GM23338 (cell line): ENCODE measurements around the gene IGF2R. TPM values are rescaled to one million over a fixed set of nuclear protein-coding genes. Genes with fewer than 3 reads are reported as not detected.

Source experiments
- ATAC-seq: fragments of 200-7000 bp; cut with Tn5 transposase; 3 replicates; pipeline ENCODE4 v1.9.1; 2020
- DNase-seq: peaks from one replicate; pipeline ENCODE4 v3.0.0-alpha.2; 2015; ENCODE audit warnings: low spot score
- H2AFZ ChIP-seq: fragments of 200-600 bp; sonication (generic); 2 replicates; pipeline ENCODE4 v1.8.0; 2016; ENCODE audit warnings: antibody characterized with exemption, mild to moderate bottlenecking, moderate library complexity
- H3F3A ChIP-seq: fragments of 200-600 bp; sonication (generic); replicated peaks from 2 replicates; pipeline ENCODE4 v1.8.0; 2017; ENCODE audit warnings: antibody characterized with exemption, mixed run types, low read depth
- H3K27ac ChIP-seq: fragments of 200-600 bp; sonication (generic); 2 replicates; pipeline ENCODE4 v1.6.1; 2016; ENCODE audit warnings: low read depth
- H3K27me3 ChIP-seq: fragments of 200-600 bp; sonication (generic); 2 replicates; pipeline ENCODE4 v1.8.0; 2016; ENCODE audit warnings: mild to moderate bottlenecking, mixed run types, moderate library complexity; ENCODE audit not compliant: insufficient read depth
- H3K36me3 ChIP-seq: fragments of 200-600 bp; sonication (generic); 2 replicates; pipeline ENCODE4 v1.8.0; 2016; ENCODE audit warnings: mild to moderate bottlenecking; ENCODE audit not compliant: insufficient read depth
- H3K4me1 ChIP-seq: fragments of 200-600 bp; sonication (generic); 2 replicates; pipeline ENCODE4 v1.8.0; 2016; ENCODE audit warnings: mild to moderate bottlenecking, moderate library complexity; ENCODE audit not compliant: insufficient read depth
- H3K4me2 ChIP-seq: fragments of 200-600 bp; sonication (generic); 2 replicates; pipeline ENCODE4 v1.7.1; 2017; ENCODE audit warnings: mixed run types
- H3K4me3 ChIP-seq: fragments of 200-600 bp; sonication (generic); 2 replicates; pipeline ENCODE4 v1.6.1; 2016; ENCODE audit warnings: mixed run types
- H3K79me2 ChIP-seq: fragments of 200-600 bp; sonication (generic); replicated peaks from 2 replicates; pipeline ENCODE4 v1.8.0; 2017; ENCODE audit warnings: mild to moderate bottlenecking; ENCODE audit not compliant: insufficient read depth
- H3K9me2 ChIP-seq: fragments of 200-600 bp; sonication (generic); 2 replicates; pipeline ENCODE4 v1.8.0; 2017; ENCODE audit not compliant: insufficient read depth
- H4K20me1 ChIP-seq: fragments of 200-600 bp; sonication (generic); replicated peaks from 2 replicates; pipeline ENCODE4 v1.8.0; 2017; ENCODE audit warnings: mild to moderate bottlenecking; ENCODE audit not compliant: insufficient read depth
- H3K27ac Mint-ChIP-seq: 2 replicates; pipeline ENCODE4 v1.8.0; 2020; ENCODE audit warnings: inconsistent platforms, mild to moderate bottlenecking, moderate library complexity, mixed read lengths
- H3K27me3 Mint-ChIP-seq: 3 replicates; pipeline ENCODE4 v1.8.0; 2022; ENCODE audit warnings: low read depth, mild to moderate bottlenecking, moderate library complexity, mixed read lengths, inconsistent platforms; ENCODE audit not compliant: insufficient read depth, poor library complexity
- H3K36me3 Mint-ChIP-seq: 3 replicates; pipeline ENCODE4 v1.8.0; 2021; ENCODE audit warnings: low read depth, mild to moderate bottlenecking, inconsistent platforms, moderate library complexity, mixed read lengths
- H3K4me1 Mint-ChIP-seq: 3 replicates; pipeline ENCODE4 v1.8.0; 2020; ENCODE audit warnings: mild to moderate bottlenecking, inconsistent platforms, mixed read lengths
- H3K4me3 Mint-ChIP-seq: 3 replicates; pipeline ENCODE4 v1.8.0; 2021; ENCODE audit warnings: moderate library complexity, mild to moderate bottlenecking, inconsistent platforms, mixed read lengths
- H3K9me3 Mint-ChIP-seq: 3 replicates; pipeline ENCODE4 v1.8.0; 2020; ENCODE audit warnings: moderate library complexity, mild to moderate bottlenecking, inconsistent platforms, mixed read lengths
- CREB1 ChIP-seq: fragments of 250-450 bp; sonication (Bioruptor Pico); IDR thresholded peaks from 2 replicates; pipeline ENCODE4 v1.5.0; 2020; ENCODE audit warnings: low read depth, mild to moderate bottlenecking, moderate library complexity
- EZH2 ChIP-seq: fragments of 200-600 bp; sonication (generic); IDR thresholded peaks from one replicate; pipeline ENCODE4 v1.8.0; 2017; ENCODE audit warnings: antibody characterized with exemption, mild to moderate bottlenecking, low read depth; ENCODE audit not compliant: unreplicated experiment
- EZH2phosphoT487 ChIP-seq: fragments of 200-600 bp; sonication (generic); IDR thresholded peaks from one replicate; pipeline ENCODE4 v1.8.1; 2018; ENCODE audit warnings: antibody characterized with exemption; ENCODE audit not compliant: unreplicated experiment
- JUNB ChIP-seq: IDR thresholded peaks from one replicate; pipeline ENCODE4 v1.6.1; 2016; ENCODE audit warnings: antibody characterized with exemption; ENCODE audit not compliant: unreplicated experiment
- NANOG ChIP-seq: IDR thresholded peaks from 2 replicates; pipeline ENCODE4 v1.6.1; 2016; ENCODE audit warnings: antibody characterized with exemption, borderline replicate concordance
- POLR2AphosphoS5 ChIP-seq: IDR thresholded peaks from 2 replicates; pipeline ENCODE4 v1.6.1; 2016; ENCODE audit warnings: antibody characterized with exemption, low read depth
- STAT1 ChIP-seq: IDR thresholded peaks from one replicate; pipeline ENCODE4 v1.6.1; 2016; ENCODE audit warnings: antibody characterized with exemption; ENCODE audit not compliant: unreplicated experiment
- ZNF114 ChIP-seq: fragments of 250-450 bp; sonication (Bioruptor Pico); IDR thresholded peaks from 2 replicates; pipeline ENCODE4 v1.5.0; 2020; ENCODE audit warnings: mild to moderate bottlenecking, moderate library complexity
- ZNF331 ChIP-seq: fragments of 250-450 bp; sonication (Bioruptor Pico); IDR thresholded peaks from 2 replicates; pipeline ENCODE4 v1.5.0; 2020; ENCODE audit warnings: low read depth, mild to moderate bottlenecking, moderate library complexity
- polyA plus RNA-seq: library from polyadenylated mRNA; unstranded; fragments of >200 nt; fragmentation: Nextera tagmentation; extraction: Ambion mirVana; gene quantifications from 2 replicates; pipeline ENCODE4 v1.2.1, GENCODE V29; 2016
- total RNA-seq: library from RNA; depleted of rRNA; stranded (reverse); fragments of >200 nt; shearing (Covaris generic); gene quantifications from 2 replicates; pipeline ENCODE4 v1.2.3, GENCODE V29; 2014
- TF ChIP-seq, protein P1 (sequence below), 2 experiments: fragments of 200-600 bp in 1 of 2; sonication (generic) in 1 of 2; conservative IDR thresholded peaks; 2 replicates each; pipeline versions ENCODE4 v1.5.1 to v1.6.1; 2016 to 2017; ENCODE audit warnings: antibody characterized with exemption in 2 of 2, low read depth in 2 of 2, mild to moderate bottlenecking in 2 of 2, moderate library complexity in 1 of 2
- TF ChIP-seq, protein P2 (sequence below): IDR thresholded peaks from 2 replicates; pipeline ENCODE4 v1.6.1; 2016; ENCODE audit warnings: antibody characterized with exemption
- TF ChIP-seq, protein P3 (sequence below): fragments of 250-450 bp; sonication (Bioruptor Pico); IDR thresholded peaks from 2 replicates; pipeline ENCODE4 v1.5.0; 2020; ENCODE audit warnings: mild to moderate bottlenecking, moderate library complexity
- TF ChIP-seq, protein P4 (sequence below): IDR thresholded peaks from one replicate; pipeline ENCODE4 v1.6.1; 2018; ENCODE audit warnings: antibody characterized with exemption; ENCODE audit not compliant: unreplicated experiment

IGF2R gene
- total and polyA plus RNA-seq, 2 experiments from 2014 or later, result 12.5 to 76.4 TPM

DNA sequence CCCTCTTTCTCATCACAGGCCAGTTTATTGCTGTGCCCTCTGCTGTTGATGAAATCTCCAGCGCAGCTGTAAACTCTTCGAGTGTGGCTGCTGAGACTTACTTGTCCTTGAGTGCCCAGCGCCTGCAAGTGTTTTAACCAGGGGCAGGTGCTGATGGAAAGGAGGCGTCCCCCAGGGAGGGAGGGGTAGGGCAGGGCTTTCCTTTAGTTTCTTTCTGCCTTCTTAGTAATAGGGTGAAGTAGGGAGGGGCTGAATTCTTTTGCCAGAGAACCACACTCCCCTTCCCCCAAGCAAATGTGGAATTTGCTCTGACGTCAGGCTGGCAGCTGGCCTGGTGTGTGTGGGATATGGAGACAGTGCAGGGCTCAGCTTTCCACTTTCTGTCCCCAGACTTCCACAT is 61.2 kb downstream of the IGF2R start:
- Histone ChIP-seq H3F3A (no peaks in the 10 kb centered on the region), H3K4me3 (no peak overlapping the region), H3K27ac (peak overlapping the region; percentile 55; the same call in 1 of the 2 replicates), H3K9me2 (no peaks in the 10 kb centered on the region), H3K36me3 (peaks cover 21% of the 10 kb centered on the region), H3K79me2 (no peaks in the 10 kb centered on the region), H3K27me3 (no peaks in the 10 kb centered on the region), H3K4me1 (no peaks in the 10 kb centered on the region), H3K4me2 (no peak overlapping the region), H4K20me1 (peaks cover 25% of the 10 kb centered on the region), H2AFZ (no peak overlapping the region)
- H3K36me3 Mint-ChIP-seq, result peaks cover 82% of the 10 kb centered on the region
- peak overlapping the region; percentile 77 for H3K27ac Mint-ChIP-seq
- no peak for TF ChIP-seq POLR2AphosphoS5
- no peak for TF ChIP-seq NANOG
- TF ChIP-seq, protein P1, sequence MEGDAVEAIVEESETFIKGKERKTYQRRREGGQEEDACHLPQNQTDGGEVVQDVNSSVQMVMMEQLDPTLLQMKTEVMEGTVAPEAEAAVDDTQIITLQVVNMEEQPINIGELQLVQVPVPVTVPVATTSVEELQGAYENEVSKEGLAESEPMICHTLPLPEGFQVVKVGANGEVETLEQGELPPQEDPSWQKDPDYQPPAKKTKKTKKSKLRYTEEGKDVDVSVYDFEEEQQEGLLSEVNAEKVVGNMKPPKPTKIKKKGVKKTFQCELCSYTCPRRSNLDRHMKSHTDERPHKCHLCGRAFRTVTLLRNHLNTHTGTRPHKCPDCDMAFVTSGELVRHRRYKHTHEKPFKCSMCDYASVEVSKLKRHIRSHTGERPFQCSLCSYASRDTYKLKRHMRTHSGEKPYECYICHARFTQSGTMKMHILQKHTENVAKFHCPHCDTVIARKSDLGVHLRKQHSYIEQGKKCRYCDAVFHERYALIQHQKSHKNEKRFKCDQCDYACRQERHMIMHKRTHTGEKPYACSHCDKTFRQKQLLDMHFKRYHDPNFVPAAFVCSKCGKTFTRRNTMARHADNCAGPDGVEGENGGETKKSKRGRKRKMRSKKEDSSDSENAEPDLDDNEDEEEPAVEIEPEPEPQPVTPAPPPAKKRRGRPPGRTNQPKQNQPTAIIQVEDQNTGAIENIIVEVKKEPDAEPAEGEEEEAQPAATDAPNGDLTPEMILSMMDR (conservative IDR thresholded peaks at IDR 0.05; ENCODE audit: low read depth in 2 of 2), result no peak
- TF ChIP-seq, protein P2, sequence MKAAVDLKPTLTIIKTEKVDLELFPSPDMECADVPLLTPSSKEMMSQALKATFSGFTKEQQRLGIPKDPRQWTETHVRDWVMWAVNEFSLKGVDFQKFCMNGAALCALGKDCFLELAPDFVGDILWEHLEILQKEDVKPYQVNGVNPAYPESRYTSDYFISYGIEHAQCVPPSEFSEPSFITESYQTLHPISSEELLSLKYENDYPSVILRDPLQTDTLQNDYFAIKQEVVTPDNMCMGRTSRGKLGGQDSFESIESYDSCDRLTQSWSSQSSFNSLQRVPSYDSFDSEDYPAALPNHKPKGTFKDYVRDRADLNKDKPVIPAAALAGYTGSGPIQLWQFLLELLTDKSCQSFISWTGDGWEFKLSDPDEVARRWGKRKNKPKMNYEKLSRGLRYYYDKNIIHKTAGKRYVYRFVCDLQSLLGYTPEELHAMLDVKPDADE, result no peak
- no peak for TF ChIP-seq STAT1
- TF ChIP-seq, protein P3, sequence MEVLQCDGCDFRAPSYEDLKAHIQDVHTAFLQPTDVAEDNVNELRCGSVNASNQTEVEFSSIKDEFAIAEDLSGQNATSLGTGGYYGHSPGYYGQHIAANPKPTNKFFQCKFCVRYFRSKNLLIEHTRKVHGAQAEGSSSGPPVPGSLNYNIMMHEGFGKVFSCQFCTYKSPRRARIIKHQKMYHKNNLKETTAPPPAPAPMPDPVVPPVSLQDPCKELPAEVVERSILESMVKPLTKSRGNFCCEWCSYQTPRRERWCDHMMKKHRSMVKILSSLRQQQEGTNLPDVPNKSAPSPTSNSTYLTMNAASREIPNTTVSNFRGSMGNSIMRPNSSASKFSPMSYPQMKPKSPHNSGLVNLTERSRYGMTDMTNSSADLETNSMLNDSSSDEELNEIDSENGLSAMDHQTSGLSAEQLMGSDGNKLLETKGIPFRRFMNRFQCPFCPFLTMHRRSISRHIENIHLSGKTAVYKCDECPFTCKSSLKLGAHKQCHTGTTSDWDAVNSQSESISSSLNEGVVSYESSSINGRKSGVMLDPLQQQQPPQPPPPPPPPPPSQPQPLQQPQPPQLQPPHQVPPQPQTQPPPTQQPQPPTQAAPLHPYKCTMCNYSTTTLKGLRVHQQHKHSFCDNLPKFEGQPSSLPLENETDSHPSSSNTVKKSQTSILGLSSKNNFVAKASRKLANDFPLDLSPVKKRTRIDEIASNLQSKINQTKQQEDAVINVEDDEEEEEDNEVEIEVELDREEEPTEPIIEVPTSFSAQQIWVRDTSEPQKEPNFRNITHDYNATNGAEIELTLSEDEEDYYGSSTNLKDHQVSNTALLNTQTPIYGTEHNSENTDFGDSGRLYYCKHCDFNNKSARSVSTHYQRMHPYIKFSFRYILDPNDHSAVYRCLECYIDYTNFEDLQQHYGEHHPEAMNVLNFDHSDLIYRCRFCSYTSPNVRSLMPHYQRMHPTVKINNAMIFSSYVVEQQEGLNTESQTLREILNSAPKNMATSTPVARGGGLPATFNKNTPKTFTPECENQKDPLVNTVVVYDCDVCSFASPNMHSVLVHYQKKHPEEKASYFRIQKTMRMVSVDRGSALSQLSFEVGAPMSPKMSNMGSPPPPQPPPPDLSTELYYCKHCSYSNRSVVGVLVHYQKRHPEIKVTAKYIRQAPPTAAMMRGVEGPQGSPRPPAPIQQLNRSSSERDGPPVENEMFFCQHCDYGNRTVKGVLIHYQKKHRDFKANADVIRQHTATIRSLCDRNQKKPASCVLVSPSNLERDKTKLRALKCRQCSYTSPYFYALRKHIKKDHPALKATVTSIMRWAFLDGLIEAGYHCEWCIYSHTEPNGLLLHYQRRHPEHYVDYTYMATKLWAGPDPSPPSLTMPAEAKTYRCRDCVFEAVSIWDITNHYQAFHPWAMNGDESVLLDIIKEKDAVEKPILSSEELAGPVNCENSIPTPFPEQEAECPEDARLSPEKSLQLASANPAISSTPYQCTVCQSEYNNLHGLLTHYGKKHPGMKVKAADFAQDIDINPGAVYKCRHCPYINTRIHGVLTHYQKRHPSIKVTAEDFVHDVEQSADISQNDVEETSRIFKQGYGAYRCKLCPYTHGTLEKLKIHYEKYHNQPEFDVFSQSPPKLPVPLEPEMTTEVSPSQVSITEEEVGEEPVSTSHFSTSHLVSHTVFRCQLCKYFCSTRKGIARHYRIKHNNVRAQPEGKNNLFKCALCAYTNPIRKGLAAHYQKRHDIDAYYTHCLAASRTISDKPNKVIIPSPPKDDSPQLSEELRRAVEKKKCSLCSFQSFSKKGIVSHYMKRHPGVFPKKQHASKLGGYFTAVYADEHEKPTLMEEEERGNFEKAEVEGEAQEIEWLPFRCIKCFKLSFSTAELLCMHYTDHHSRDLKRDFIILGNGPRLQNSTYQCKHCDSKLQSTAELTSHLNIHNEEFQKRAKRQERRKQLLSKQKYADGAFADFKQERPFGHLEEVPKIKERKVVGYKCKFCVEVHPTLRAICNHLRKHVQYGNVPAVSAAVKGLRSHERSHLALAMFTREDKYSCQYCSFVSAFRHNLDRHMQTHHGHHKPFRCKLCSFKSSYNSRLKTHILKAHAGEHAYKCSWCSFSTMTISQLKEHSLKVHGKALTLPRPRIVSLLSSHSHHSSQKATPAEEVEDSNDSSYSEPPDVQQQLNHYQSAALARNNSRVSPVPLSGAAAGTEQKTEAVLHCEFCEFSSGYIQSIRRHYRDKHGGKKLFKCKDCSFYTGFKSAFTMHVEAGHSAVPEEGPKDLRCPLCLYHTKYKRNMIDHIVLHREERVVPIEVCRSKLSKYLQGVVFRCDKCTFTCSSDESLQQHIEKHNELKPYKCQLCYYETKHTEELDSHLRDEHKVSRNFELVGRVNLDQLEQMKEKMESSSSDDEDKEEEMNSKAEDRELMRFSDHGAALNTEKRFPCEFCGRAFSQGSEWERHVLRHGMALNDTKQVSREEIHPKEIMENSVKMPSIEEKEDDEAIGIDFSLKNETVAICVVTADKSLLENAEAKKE, result no peak
- no peak for TF ChIP-seq ZNF331 (CRISPR knock-in tag)
- no peak for TF ChIP-seq JUNB
- no peak; the same call in 1 of the 2 replicates for TF ChIP-seq CREB1
- TF ChIP-seq ZNF114 (CRISPR knock-in tag), result no peak
- TF ChIP-seq EZH2, result no peak
- TF ChIP-seq, protein P4, sequence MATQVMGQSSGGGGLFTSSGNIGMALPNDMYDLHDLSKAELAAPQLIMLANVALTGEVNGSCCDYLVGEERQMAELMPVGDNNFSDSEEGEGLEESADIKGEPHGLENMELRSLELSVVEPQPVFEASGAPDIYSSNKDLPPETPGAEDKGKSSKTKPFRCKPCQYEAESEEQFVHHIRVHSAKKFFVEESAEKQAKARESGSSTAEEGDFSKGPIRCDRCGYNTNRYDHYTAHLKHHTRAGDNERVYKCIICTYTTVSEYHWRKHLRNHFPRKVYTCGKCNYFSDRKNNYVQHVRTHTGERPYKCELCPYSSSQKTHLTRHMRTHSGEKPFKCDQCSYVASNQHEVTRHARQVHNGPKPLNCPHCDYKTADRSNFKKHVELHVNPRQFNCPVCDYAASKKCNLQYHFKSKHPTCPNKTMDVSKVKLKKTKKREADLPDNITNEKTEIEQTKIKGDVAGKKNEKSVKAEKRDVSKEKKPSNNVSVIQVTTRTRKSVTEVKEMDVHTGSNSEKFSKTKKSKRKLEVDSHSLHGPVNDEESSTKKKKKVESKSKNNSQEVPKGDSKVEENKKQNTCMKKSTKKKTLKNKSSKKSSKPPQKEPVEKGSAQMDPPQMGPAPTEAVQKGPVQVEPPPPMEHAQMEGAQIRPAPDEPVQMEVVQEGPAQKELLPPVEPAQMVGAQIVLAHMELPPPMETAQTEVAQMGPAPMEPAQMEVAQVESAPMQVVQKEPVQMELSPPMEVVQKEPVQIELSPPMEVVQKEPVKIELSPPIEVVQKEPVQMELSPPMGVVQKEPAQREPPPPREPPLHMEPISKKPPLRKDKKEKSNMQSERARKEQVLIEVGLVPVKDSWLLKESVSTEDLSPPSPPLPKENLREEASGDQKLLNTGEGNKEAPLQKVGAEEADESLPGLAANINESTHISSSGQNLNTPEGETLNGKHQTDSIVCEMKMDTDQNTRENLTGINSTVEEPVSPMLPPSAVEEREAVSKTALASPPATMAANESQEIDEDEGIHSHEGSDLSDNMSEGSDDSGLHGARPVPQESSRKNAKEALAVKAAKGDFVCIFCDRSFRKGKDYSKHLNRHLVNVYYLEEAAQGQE, result no peak
- no peak for TF ChIP-seq EZH2phosphoT487
- ATAC-seq (peak; percentile 56), DNase-seq (peak; percentile 37)
- no peak overlapping the region for H3K4me3 Mint-ChIP-seq
- no peaks in the 10 kb centered on the region; the same call in 2 of the 3 replicates for H3K9me3 Mint-ChIP-seq
- H3K4me1 Mint-ChIP-seq, result no peaks in the 10 kb centered on the region
- H3K27me3 Mint-ChIP-seq, result peaks cover 1% of the 10 kb centered on the region
